CD4-positive, alpha-beta T cell treated with Interleukin-6 at 100 ng/mL for 8 hours (primary cell): ENCODE results near the gene TBC1D22A.

Source experiments
- DNase-seq: peaks from one replicate; pipeline ENCODE4 v3.0.0-alpha.2; 2020; ENCODE audit warnings: mixed read lengths, low spot score

The TBC1D22A gene

GRCh38 chr22:46887978-46888377 is 125.5 kb downstream of the TBC1D22A start:
- no peak for DNase-seq

- DNase-seq, result no peak
These were observed 128.4 kb downstream of the TBC1D22A start for GRCh38 chr22:46890819-46891218.

GRCh38 chr22:46891382-46891951 is 129.0 kb downstream of the TBC1D22A start:
- no peak for DNase-seq

GRCh38 chr22:46892866-46893265 is 130.4 kb downstream of the TBC1D22A start:
- no peak for DNase-seq

GRCh38 chr22:46893281-46894020 is 131.0 kb downstream of the TBC1D22A start:
- no peak for DNase-seq

- DNase-seq, result no peak
These were observed 131.7 kb downstream of the TBC1D22A start for GRCh38 chr22:46894081-46894671.

- DNase-seq, result no peak
These were observed 132.6 kb downstream of the TBC1D22A start for GRCh38 chr22:46894851-46895640.

- no peak for DNase-seq
These were observed 133.3 kb downstream of the TBC1D22A start for GRCh38 chr22:46895753-46896152.

GRCh38 chr22:46896166-46896565 is 133.7 kb downstream of the TBC1D22A start:
- DNase-seq, result no peak

GRCh38 chr22:46896568-46897245 is 134.3 kb downstream of the TBC1D22A start:
- no peak for DNase-seq

- no peak for DNase-seq
These were observed 134.8 kb downstream of the TBC1D22A start for GRCh38 chr22:46897246-46897623.

GRCh38 chr22:46900549-46900948 is 138.1 kb downstream of the TBC1D22A start:
- no peak for DNase-seq

- DNase-seq, result no peak
These were observed 140.0 kb downstream of the TBC1D22A start for GRCh38 chr22:46902436-46902835.

- DNase-seq, result no peak
These were observed 140.8 kb downstream of the TBC1D22A start for GRCh38 chr22:46902998-46903916.

GRCh38 chr22:46905415-46905814 is 143.0 kb downstream of the TBC1D22A start:
- DNase-seq, result no peak

- DNase-seq, result no peak
These were observed 143.4 kb downstream of the TBC1D22A start for GRCh38 chr22:46905834-46906233.

- DNase-seq, result no peak
These were observed 144.0 kb downstream of the TBC1D22A start for GRCh38 chr22:46906326-46907045.

- no peak for DNase-seq
These were observed 145.1 kb downstream of the TBC1D22A start for GRCh38 chr22:46907241-46908215.

GRCh38 chr22:46908641-46909107 is 146.2 kb downstream of the TBC1D22A start:
- DNase-seq, result no peak
